K562 (cell line): Measurements from ENCODE around the gene MAPK1IP1L.

ENCODE experiments used
- NR3C1 ChIP-seq: sonication (generic); formaldehyde crosslinking; IDR thresholded peaks from 2 replicates; pipeline ENCODE4 v1.8.1; 2022; ENCODE audit warnings: missing genetic modification reagents
- POLR2AphosphoS5 ChIP-seq: IDR thresholded peaks from 2 replicates; pipeline ENCODE4 v1.6.1; 2011; ENCODE audit warnings: mild to moderate bottlenecking, low read depth, low read length, moderate library complexity; ENCODE audit not compliant: control insufficient read depth, insufficient read depth
- TOE1 ChIP-seq, 2 experiments: fragments of 450-650 bp in 1 of 2; sonication (generic) in 1 of 2; formaldehyde crosslinking in 1 of 2; IDR thresholded peaks; 2 replicates each; pipeline versions ENCODE4 v1.7.1 to v1.8.0; 2016 to 2022; ENCODE audit warnings: borderline replicate concordance in 2 of 2, mild to moderate bottlenecking in 2 of 2, antibody characterized with exemption in 1 of 2, inconsistent platforms in 1 of 2, low read depth in 1 of 2, missing genetic modification reagents in 1 of 2, moderate library complexity in 1 of 2
- ZNF780A ChIP-seq: fragments of 250-450 bp; sonication (Bioruptor Pico); IDR thresholded peaks from 2 replicates; pipeline ENCODE4 v1.5.0; 2021; ENCODE audit warnings: mild to moderate bottlenecking
- TF ChIP-seq, protein P1 (sequence below): fragments of 450-650 bp; formaldehyde crosslinking; IDR thresholded peaks from 2 replicates; pipeline ENCODE4 v1.4.0; 2022; ENCODE audit warnings: mild to moderate bottlenecking, moderate library complexity

DNA sequence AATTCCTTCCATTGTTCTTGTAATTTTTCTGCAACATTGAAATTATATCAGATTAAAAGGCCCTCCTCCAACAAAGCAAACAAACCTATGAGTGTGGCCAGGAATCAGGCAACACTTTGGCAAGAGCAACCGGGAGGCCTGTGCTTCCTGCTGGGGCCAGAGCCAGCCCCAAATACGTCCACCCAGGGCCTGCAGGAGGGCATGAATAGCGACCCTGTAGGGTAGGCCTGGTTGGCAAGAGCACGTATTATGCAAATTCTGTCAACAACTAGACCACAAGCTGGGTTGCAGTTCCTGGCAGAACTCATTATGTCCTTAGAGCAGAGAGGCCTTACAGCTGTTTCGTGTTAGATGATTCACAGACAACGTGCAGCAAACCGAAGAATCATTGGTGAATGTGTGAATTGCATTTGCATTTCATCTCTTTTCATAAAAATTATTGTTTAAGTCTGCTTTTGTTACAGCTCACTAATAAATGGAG lies 50.7 kb downstream of the MAPK1IP1L start:
- TF ChIP-seq TOE1 (IDR thresholded peaks at IDR 0.05; ENCODE audit: borderline replicate concordance) (no peak), TOE1 (CRISPR knock-in tag; IDR thresholded peaks at IDR 0.05; ENCODE audit: borderline replicate concordance, low read depth) (no peak), NR3C1 (CRISPR knock-in tag) (no peak), ZNF780A (CRISPR knock-in tag) (no peak), POLR2AphosphoS5 (no peak)
- TF ChIP-seq, protein P1, sequence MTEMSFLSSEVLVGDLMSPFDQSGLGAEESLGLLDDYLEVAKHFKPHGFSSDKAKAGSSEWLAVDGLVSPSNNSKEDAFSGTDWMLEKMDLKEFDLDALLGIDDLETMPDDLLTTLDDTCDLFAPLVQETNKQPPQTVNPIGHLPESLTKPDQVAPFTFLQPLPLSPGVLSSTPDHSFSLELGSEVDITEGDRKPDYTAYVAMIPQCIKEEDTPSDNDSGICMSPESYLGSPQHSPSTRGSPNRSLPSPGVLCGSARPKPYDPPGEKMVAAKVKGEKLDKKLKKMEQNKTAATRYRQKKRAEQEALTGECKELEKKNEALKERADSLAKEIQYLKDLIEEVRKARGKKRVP (CRISPR knock-in tag) = no peak
